Hepatic stellate cell (primary cell): ENCODE measurements around the gene SLC35G6.
A peak's percentile ranks its signal among the peaks of the same experiment; 100 is the strongest.
"Not testable (repeated sequence)": the region's sequence is repeated elsewhere in the genome, so short reads cannot be mapped to it uniquely, and the experiment has no call there.

Experiments used
- DNase-seq: peaks from one replicate; pipeline ENCODE4 v3.0.0; 2011; ENCODE audit warnings: low spot score

SLC35G6 gene

GRCh38 chr17:7479213-7480088 is 1.8 kb upstream of the SLC35G6 start, which contains the start of gene ZBTB4:
Gene ZBTB4 (minus strand): TSS chr17:7479631. CDS start chr17:7466801, 12,830 bp downstream.
- DNase-seq = peak; percentile 81

- DNase-seq = no peak
Measured at GRCh38 chr17:7480089-7480384, 1.2 kb upstream of the SLC35G6 start.

- not testable (repeated sequence) for DNase-seq
Measured at GRCh38 chr17:7481842-7482741, 846 bp downstream of the SLC35G6 start.

GRCh38 chr17:7482742-7483088 is 1.5 kb downstream of the SLC35G6 start:
- not testable (repeated sequence) for DNase-seq

- DNase-seq = peak; percentile 90
Measured at GRCh38 chr17:7483255-7484066, 2.2 kb downstream of the SLC35G6 start.

- DNase-seq = peak; percentile 99
Measured at GRCh38 chr17:7484067-7484918, 3.0 kb downstream of the SLC35G6 start, which contains the start of gene POLR2A. Gene POLR2A (plus strand): TSS chr17:7484366.

- DNase-seq = no peak
Measured at GRCh38 chr17:7484919-7485377, 3.7 kb downstream of the SLC35G6 start.

GRCh38 chr17:7486181-7486580 is 4.9 kb downstream of the SLC35G6 start:
- peak; percentile 34 for DNase-seq

- DNase-seq = no peak
Measured at GRCh38 chr17:7490144-7490543, 8.9 kb downstream of the SLC35G6 start.

- no peak for DNase-seq
Measured at GRCh38 chr17:7491583-7491982, 10.3 kb downstream of the SLC35G6 start.

GRCh38 chr17:7493941-7494340 is 12.7 kb downstream of the SLC35G6 start:
- DNase-seq = no peak

- DNase-seq = no peak
Measured at GRCh38 chr17:7495906-7496434, 14.7 kb downstream of the SLC35G6 start.

GRCh38 chr17:7496470-7497183 is 15.4 kb downstream of the SLC35G6 start:
- no peak for DNase-seq

- DNase-seq = no peak
Measured at GRCh38 chr17:7497228-7497627, 16.0 kb downstream of the SLC35G6 start.

- no peak for DNase-seq
Measured at GRCh38 chr17:7497636-7498035, 16.4 kb downstream of the SLC35G6 start.

- DNase-seq = no peak
Measured at GRCh38 chr17:7499161-7499560, 17.9 kb downstream of the SLC35G6 start.

GRCh38 chr17:7501729-7502128 is 20.5 kb downstream of the SLC35G6 start:
- no peak for DNase-seq

- DNase-seq = no peak
Measured at GRCh38 chr17:7502171-7502847, 21.1 kb downstream of the SLC35G6 start.

GRCh38 chr17:7502987-7503386 is 21.7 kb downstream of the SLC35G6 start:
- no peak for DNase-seq

- DNase-seq = no peak
Measured at GRCh38 chr17:7503521-7503920, 22.3 kb downstream of the SLC35G6 start.
